22Rv1 (cell line): ENCODE data around the gene RFK.

Experiments
- CTCF ChIP-seq: fragments of 450-650 bp; IDR thresholded peaks from 2 replicates; pipeline ENCODE4 v1.5.1; 2017; ENCODE audit warnings: mild to moderate bottlenecking
- ZFX ChIP-seq: fragments of 450-650 bp; IDR thresholded peaks from 2 replicates; pipeline ENCODE4 v1.6.1; 2017; ENCODE audit warnings: antibody characterized with exemption, borderline replicate concordance

GRCh38 chr9:76342201-76342600 is 52.0 kb downstream of the RFK start:
- TF ChIP-seq CTCF = no peak
- no peak for TF ChIP-seq ZFX
